Osteoblast (primary cell): ENCODE data around the gene DUSP7. TPM values are rescaled to one million over a fixed set of nuclear protein-coding genes. Genes with fewer than 3 reads are reported as not detected.
A peak's percentile ranks its signal among the peaks of the same experiment; 100 is the strongest.

ENCODE experiments used
- DNase-seq: peaks from one replicate; pipeline ENCODE4 v3.0.0; 2011; ENCODE audit warnings: low spot score, mixed read lengths; ENCODE audit not compliant: insufficient read length; ENCODE audit errors: missing footprints
- H2AFZ ChIP-seq: 2 replicates; pipeline ENCODE4 v1.6.0; 2011; ENCODE audit warnings: mild to moderate bottlenecking, low read length
- H3K27ac ChIP-seq: 2 replicates; pipeline ENCODE4 v1.5.1; 2011; ENCODE audit warnings: mild to moderate bottlenecking, low read depth, low read length, moderate library complexity
- H3K27me3 ChIP-seq: 2 replicates; pipeline ENCODE4 v1.6.0; 2012; ENCODE audit warnings: mild to moderate bottlenecking, control low read depth, inconsistent platforms, low read length, moderate library complexity; ENCODE audit not compliant: insufficient read depth
- H3K36me3 ChIP-seq: 2 replicates; pipeline ENCODE4 v1.5.1; 2011; ENCODE audit warnings: mild to moderate bottlenecking, low read length, control low read depth, moderate library complexity; ENCODE audit not compliant: insufficient read depth
- H3K4me1 ChIP-seq: 2 replicates; pipeline ENCODE4 v1.5.1; 2011; ENCODE audit warnings: mild to moderate bottlenecking, low read length, control low read depth, moderate library complexity; ENCODE audit not compliant: insufficient read depth
- H3K4me2 ChIP-seq: 2 replicates; pipeline ENCODE4 v1.6.0; 2011; ENCODE audit warnings: mild to moderate bottlenecking, low read length; ENCODE audit not compliant: insufficient read depth
- H3K4me3 ChIP-seq: fragments of 200-600 bp; sonication (generic); 3 replicates; pipeline ENCODE4 v1.5.1; 2012; ENCODE audit warnings: mild to moderate bottlenecking, low read length, inconsistent platforms; ENCODE audit not compliant: insufficient read depth
- H3K79me2 ChIP-seq: 2 replicates; pipeline ENCODE4 v1.6.0; 2012; ENCODE audit warnings: mild to moderate bottlenecking, low read length, control low read depth, inconsistent platforms; ENCODE audit not compliant: insufficient read depth
- H3K9me3 ChIP-seq: 2 replicates; pipeline ENCODE4 v1.5.1; 2011; ENCODE audit warnings: low read depth, low read length, control low read depth
- H4K20me1 ChIP-seq: 2 replicates; pipeline ENCODE4 v1.6.0; 2012; ENCODE audit warnings: mild to moderate bottlenecking, low read length, control low read depth; ENCODE audit not compliant: insufficient read depth
- CTCF ChIP-seq: IDR thresholded peaks from 2 replicates; pipeline ENCODE4 v1.5.1; 2011; ENCODE audit warnings: mild to moderate bottlenecking, low read depth, low read length, moderate library complexity; ENCODE audit errors: extremely low read depth
- total RNA-seq: library from RNA; depleted of rRNA; stranded (reverse); fragments of >200 nt; gene quantifications from 2 replicates; pipeline ENCODE4 v1.2.3, GENCODE V29; 2012

Gene DUSP7
- total RNA-seq, 1 donor: 12.7 TPM

GRCh38 chr3:52051444-52051843 lies 4.9 kb downstream of the DUSP7 start:
- Histone ChIP-seq H4K20me1 (peaks cover 22% of the 10 kb centered on the region), H3K9me3 (no peaks in the 10 kb centered on the region), H3K79me2 (peaks cover 76% of the 10 kb centered on the region), H3K36me3 (peaks cover 56% of the 10 kb centered on the region), H3K4me1 (peaks cover 42% of the 10 kb centered on the region), H3K27me3 (no peaks in the 10 kb centered on the region), H3K27ac (no peak overlapping the region), H3K4me3 (no peak overlapping the region), H2AFZ (no peak overlapping the region), H3K4me2 (no peak overlapping the region)
- DNase-seq: no peak
- no peak for TF ChIP-seq CTCF

GRCh38 chr3:52050571-52050970 lies 5.8 kb downstream of the DUSP7 start:
- DNase-seq: no peak
- TF ChIP-seq CTCF: no peak
- Histone ChIP-seq H2AFZ (no peak overlapping the region), H3K9me3 (no peaks in the 10 kb centered on the region), H3K36me3 (peaks cover 56% of the 10 kb centered on the region), H3K27ac (no peak overlapping the region), H3K79me2 (peaks cover 70% of the 10 kb centered on the region), H4K20me1 (peaks cover 22% of the 10 kb centered on the region), H3K4me3 (no peak overlapping the region), H3K4me1 (peaks cover 51% of the 10 kb centered on the region), H3K4me2 (no peak overlapping the region), H3K27me3 (no peaks in the 10 kb centered on the region)

- no peak overlapping the region for H2AFZ ChIP-seq
- peaks cover 53% of the 10 kb centered on the region for H3K4me1 ChIP-seq
- H4K20me1 ChIP-seq: peaks cover 19% of the 10 kb centered on the region
- TF ChIP-seq CTCF: no peak
- H3K9me3 ChIP-seq: no peaks in the 10 kb centered on the region
- no peak overlapping the region for H3K4me3 ChIP-seq
- H3K27me3 ChIP-seq: no peaks in the 10 kb centered on the region
- no peak overlapping the region for H3K4me2 ChIP-seq
- DNase-seq: no peak
- peaks cover 60% of the 10 kb centered on the region for H3K79me2 ChIP-seq
- no peak overlapping the region for H3K27ac ChIP-seq
- peaks cover 56% of the 10 kb centered on the region for H3K36me3 ChIP-seq
Measured at GRCh38 chr3:52049503-52049902, 6.9 kb downstream of the DUSP7 start.

- Histone ChIP-seq H3K36me3 (peaks cover 42% of the 10 kb centered on the region), H3K4me1 (peaks cover 32% of the 10 kb centered on the region), H3K79me2 (peaks cover 40% of the 10 kb centered on the region), H3K4me3 (no peak overlapping the region), H3K9me3 (no peaks in the 10 kb centered on the region), H3K27me3 (no peaks in the 10 kb centered on the region), H2AFZ (peak overlapping the region; percentile 36), H4K20me1 (peaks cover 4% of the 10 kb centered on the region), H3K4me2 (peak overlapping the region; percentile 63), H3K27ac (peak overlapping the region; percentile 84)
- DNase-seq: peak; percentile 89
- no peak for TF ChIP-seq CTCF
Measured at GRCh38 chr3:52047295-52047960, 8.9 kb downstream of the DUSP7 start.
